ENCODE measurements around the gene UBFD1.

DNA sequence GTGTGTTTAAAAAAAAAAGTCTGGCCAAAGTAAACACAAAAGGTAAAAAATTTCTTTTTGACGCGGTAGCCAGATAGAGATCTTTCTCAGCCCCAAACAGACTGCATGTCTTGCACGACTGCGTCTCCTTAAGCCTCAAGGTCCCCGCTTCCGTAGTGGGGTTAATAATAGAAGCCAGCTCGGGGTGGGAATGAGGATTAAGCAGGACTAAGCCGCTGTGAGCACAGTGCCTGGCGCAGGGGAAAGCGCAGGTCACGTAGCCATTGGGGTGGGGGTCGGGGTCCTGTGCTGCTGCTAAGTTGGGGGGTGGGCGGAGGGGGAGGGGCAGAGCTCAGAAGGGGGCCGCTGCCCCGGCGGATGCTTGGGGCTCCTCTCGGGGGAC, 47.8 kb upstream of the UBFD1 start:
- TF ChIP-seq, protein P1, sequence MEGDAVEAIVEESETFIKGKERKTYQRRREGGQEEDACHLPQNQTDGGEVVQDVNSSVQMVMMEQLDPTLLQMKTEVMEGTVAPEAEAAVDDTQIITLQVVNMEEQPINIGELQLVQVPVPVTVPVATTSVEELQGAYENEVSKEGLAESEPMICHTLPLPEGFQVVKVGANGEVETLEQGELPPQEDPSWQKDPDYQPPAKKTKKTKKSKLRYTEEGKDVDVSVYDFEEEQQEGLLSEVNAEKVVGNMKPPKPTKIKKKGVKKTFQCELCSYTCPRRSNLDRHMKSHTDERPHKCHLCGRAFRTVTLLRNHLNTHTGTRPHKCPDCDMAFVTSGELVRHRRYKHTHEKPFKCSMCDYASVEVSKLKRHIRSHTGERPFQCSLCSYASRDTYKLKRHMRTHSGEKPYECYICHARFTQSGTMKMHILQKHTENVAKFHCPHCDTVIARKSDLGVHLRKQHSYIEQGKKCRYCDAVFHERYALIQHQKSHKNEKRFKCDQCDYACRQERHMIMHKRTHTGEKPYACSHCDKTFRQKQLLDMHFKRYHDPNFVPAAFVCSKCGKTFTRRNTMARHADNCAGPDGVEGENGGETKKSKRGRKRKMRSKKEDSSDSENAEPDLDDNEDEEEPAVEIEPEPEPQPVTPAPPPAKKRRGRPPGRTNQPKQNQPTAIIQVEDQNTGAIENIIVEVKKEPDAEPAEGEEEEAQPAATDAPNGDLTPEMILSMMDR (IDR thresholded peaks at IDR 0.05; ENCODE audit: low read length) = no peak
- no peak for TF ChIP-seq EZH2 (IDR thresholded peaks at IDR 0.05; ENCODE audit: borderline replicate concordance, low read length)

All from OCI-LY1 (cell line).